Measurements from ENCODE around the gene HYAL2. TPM values are rescaled to one million over a fixed set of nuclear protein-coding genes. Genes with fewer than 3 reads are reported as not detected.
A peak's percentile ranks its signal among the peaks of the same experiment; 100 is the strongest.

The HYAL2 gene, protein sequence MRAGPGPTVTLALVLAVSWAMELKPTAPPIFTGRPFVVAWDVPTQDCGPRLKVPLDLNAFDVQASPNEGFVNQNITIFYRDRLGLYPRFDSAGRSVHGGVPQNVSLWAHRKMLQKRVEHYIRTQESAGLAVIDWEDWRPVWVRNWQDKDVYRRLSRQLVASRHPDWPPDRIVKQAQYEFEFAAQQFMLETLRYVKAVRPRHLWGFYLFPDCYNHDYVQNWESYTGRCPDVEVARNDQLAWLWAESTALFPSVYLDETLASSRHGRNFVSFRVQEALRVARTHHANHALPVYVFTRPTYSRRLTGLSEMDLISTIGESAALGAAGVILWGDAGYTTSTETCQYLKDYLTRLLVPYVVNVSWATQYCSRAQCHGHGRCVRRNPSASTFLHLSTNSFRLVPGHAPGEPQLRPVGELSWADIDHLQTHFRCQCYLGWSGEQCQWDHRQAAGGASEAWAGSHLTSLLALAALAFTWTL
- total RNA-seq (2022): 35.7 and 36.9 TPM in 2 replicates
- Bru-seq, nascent RNA: percentile 52 among the genes with signal in this experiment
- percentile 80 among the genes with signal in this experiment for BruChase-seq, experiment 1, labeled RNA remaining after a 6-hour chase
- BruChase-seq, experiment 2, labeled RNA remaining after a 2-hour chase: percentile 77 among the genes with signal in this experiment
- long read RNA-seq, full-length matches to known transcripts: 114 of 133 reads
- long read RNA-seq, partial matches to known transcripts: 4 of 133 reads
- long read RNA-seq, other reads (novel, unspliced or antisense): 15 of 133 reads

DNA sequence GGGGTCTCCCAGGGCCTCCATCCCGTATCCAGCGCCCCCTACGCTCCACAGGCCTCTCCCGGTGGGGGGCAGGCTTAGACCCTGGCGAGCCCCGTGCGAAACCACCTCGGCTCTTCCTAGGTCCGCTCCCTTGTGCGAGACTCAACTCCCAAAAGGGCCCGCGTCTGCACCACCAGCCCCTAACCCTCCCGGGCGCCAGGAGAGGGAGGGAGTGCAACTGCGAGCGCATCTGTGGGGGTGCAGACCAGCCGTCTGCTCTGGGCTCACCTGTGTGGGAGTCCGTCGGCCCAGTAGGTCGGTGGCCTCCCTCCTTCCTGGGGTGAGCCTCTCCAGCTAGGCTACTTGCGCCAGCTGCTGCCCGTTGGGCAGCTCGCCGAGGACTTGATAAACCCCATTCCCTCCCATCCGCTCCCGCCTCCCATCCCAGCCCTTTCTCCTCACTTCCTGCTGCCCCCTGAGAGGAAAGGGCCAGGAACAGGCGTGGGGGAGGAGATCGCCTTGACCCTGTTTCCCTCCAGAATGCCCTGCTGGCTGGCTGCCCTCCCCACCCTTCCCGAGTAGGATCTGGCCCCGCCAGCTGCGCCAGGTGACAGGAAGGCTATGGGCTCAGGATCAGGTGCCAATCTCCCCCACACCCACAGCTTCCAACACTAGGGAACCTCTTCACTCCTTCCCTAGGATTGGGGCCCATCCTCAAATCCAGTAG is at the start of gene HYAL2:
HYAL2 (minus strand) TSS at position 360 of the 706 bp plus-strand sequence. CDS start 2,256 bp downstream, outside the sequence.
- BruUV-seq (replicated peaks): no TSS peak
- no peak for DNase-seq
- Mint-ChIP-seq H3K27ac (ENCODE audit: unreplicated experiment) (peak within 1 kb of the TSS; percentile 94), H3K9me3 (ENCODE audit: low read depth, unreplicated experiment) (no peaks in the 10 kb centered on the region), H3K4me3 (ENCODE audit: low read depth, unreplicated experiment) (peak within 1 kb of the TSS; percentile 74), H3K4me1 (ENCODE audit: low read depth, unreplicated experiment) (no peaks in the 10 kb centered on the region), H3K27me3 (ENCODE audit: unreplicated experiment) (no peaks in the 10 kb centered on the region), H3K36me3 (ENCODE audit: insufficient read depth, unreplicated experiment) (peaks cover 38% of the 10 kb centered on the region)
- intact Hi-C loops (cut with micrococcal nuclease; ENCODE audit: unreplicated experiment): loop anchor here (10.0 kb wide), 1 partner anchor 48 kb away; the partner anchor contains the start of gene LSMEM2
- CTCF ChIA-PET: no interaction called here
- TF ChIP-seq, protein P1, sequence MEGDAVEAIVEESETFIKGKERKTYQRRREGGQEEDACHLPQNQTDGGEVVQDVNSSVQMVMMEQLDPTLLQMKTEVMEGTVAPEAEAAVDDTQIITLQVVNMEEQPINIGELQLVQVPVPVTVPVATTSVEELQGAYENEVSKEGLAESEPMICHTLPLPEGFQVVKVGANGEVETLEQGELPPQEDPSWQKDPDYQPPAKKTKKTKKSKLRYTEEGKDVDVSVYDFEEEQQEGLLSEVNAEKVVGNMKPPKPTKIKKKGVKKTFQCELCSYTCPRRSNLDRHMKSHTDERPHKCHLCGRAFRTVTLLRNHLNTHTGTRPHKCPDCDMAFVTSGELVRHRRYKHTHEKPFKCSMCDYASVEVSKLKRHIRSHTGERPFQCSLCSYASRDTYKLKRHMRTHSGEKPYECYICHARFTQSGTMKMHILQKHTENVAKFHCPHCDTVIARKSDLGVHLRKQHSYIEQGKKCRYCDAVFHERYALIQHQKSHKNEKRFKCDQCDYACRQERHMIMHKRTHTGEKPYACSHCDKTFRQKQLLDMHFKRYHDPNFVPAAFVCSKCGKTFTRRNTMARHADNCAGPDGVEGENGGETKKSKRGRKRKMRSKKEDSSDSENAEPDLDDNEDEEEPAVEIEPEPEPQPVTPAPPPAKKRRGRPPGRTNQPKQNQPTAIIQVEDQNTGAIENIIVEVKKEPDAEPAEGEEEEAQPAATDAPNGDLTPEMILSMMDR (IDR thresholded peaks at IDR 0.05; ENCODE audit: unreplicated experiment): no peak

DNA sequence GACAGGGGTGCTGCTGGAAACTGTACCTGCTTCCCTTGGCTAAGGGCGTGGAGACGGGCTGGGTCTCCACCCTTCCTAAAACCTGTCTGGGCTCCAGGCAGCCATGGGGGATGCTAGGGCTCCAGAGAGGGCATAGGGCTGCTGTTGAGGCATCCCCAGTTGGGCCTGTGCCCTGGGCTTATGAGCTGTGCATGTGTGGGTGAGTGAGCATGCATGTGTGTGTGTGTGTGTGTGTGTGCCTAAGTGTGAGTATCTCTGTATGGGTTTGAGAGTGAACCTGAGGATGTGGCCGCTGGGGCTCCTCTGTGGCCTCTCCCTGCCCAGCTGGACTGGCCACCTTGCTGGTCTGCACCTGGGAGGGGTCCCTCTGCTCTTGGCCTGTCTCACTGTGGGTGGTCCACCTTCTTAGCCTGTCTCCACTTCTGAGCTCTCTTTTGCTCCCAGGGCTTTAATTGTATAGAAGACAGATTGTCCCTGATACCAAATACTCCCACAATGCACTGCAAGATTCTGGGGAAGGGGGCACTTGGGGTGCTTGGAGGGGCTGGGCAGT is 48.7 kb upstream of the HYAL2 start:
- H3K27ac Mint-ChIP-seq (ENCODE audit: unreplicated experiment): no peak overlapping the region
- no TSS peak for BruUV-seq (replicated peaks)
- H3K36me3 Mint-ChIP-seq (ENCODE audit: insufficient read depth, unreplicated experiment): peaks cover 4% of the 10 kb centered on the region
- intact Hi-C loops (cut with micrococcal nuclease; ENCODE audit: unreplicated experiment): loop anchor here (10.0 kb wide), 1 partner anchor 54 kb away; no protein-coding TSS in a partner anchor
- no peak overlapping the region for H3K4me3 Mint-ChIP-seq (ENCODE audit: low read depth, unreplicated experiment)
- no peak for DNase-seq
- H3K9me3 Mint-ChIP-seq (ENCODE audit: low read depth, unreplicated experiment): no peaks in the 10 kb centered on the region
- CTCF ChIA-PET: interaction anchor here (0.6 to 1.2 kb wide), 6 partner anchors 10 to 178 kb away, joined by 3 to 18 read pairs (median 3); no protein-coding TSS in a partner anchor
- H3K4me1 Mint-ChIP-seq (ENCODE audit: low read depth, unreplicated experiment): no peaks in the 10 kb centered on the region
- TF ChIP-seq, protein P1 (IDR thresholded peaks at IDR 0.05; ENCODE audit: unreplicated experiment): no peak
- H3K27me3 Mint-ChIP-seq (ENCODE audit: unreplicated experiment): peaks cover 68% of the 10 kb centered on the region

DNA sequence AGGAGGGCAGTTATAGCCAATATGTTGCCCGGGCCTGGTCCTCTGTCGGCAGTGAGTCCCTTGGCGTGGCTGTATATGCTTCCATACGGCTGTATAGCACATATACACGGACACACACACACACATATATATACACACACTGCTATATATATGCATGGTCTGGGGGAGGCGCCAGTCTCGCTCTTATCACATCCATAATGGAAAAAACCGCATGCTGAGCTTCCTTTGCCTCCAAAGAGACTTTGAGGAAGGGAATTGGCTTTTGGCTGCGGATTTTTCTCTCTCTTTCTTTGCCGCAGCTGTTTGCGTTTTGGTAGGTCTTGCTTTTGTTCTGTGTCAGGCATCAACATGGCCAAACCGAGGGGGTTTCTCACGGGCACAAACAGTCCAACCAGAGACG is 48.0 kb upstream of the HYAL2 start:
- CTCF ChIA-PET: interaction anchor here (0.6 to 1.2 kb wide), 6 partner anchors 10 to 179 kb away, joined by 3 to 18 read pairs (median 3); no protein-coding TSS in a partner anchor
- H3K27me3 Mint-ChIP-seq (ENCODE audit: unreplicated experiment): peaks cover 63% of the 10 kb centered on the region
- H3K4me1 Mint-ChIP-seq (ENCODE audit: low read depth, unreplicated experiment): no peaks in the 10 kb centered on the region
- BruUV-seq (replicated peaks): no TSS peak
- peak; percentile 27 for DNase-seq
- H3K27ac Mint-ChIP-seq (ENCODE audit: unreplicated experiment): no peak overlapping the region
- no peak overlapping the region for H3K4me3 Mint-ChIP-seq (ENCODE audit: low read depth, unreplicated experiment)
- H3K36me3 Mint-ChIP-seq (ENCODE audit: insufficient read depth, unreplicated experiment): peaks cover 6% of the 10 kb centered on the region
- intact Hi-C loops (cut with micrococcal nuclease; ENCODE audit: unreplicated experiment): loop anchor here (1.0 to 10.0 kb wide), 2 partner anchors 54 to 172 kb away; no protein-coding TSS in a partner anchor
- TF ChIP-seq, protein P1 (IDR thresholded peaks at IDR 0.05; ENCODE audit: unreplicated experiment): no peak
- no peaks in the 10 kb centered on the region for H3K9me3 Mint-ChIP-seq (ENCODE audit: low read depth, unreplicated experiment)

All from Calu3 (cell line).